H1 (cell line): Measurements from ENCODE around the gene ICA1. TPM values are rescaled to one million over a fixed set of nuclear protein-coding genes. Genes with fewer than 3 reads are reported as not detected.

Experiments used
- CTCF ChIA-PET: fragments of 300-600 bp; sonication (Branson Sonifier 250); formaldehyde crosslinking; loops from one replicate; lab custom pipeline; 2021; ENCODE audit not compliant: partially characterized antibody; lab: Charles Lee
- POLR2A ChIA-PET: fragments of 300-600 bp; sonication (Branson Sonifier 250); formaldehyde crosslinking; loops from one replicate; lab custom pipeline; 2021; ENCODE audit warnings: inconsistent platforms; ENCODE audit not compliant: partially characterized antibody; lab: Charles Lee
- DNase-seq, 2 experiments: peaks; one replicate each; pipeline versions ENCODE4 v3.0.0 to v3.0.0-alpha.2; 2010 to 2022; ENCODE audit warnings: low spot score in 2 of 2, low read depth in 1 of 2, mixed read lengths in 1 of 2
- FAIRE-seq: peaks from 2 replicates; lab custom pipeline; 2011; peaks lifted over from hg19 to GRCh38; lab: Jason Lieb, UNC
- H2AFZ ChIP-seq: 2 replicates; pipeline ENCODE4 v1.8.1; 2012; ENCODE audit warnings: low read length, inconsistent platforms
- H2AK5ac ChIP-seq: 2 replicates; pipeline ENCODE4 v1.6.1; 2013; ENCODE audit warnings: low read depth, low read length
- H2BK120ac ChIP-seq: replicated peaks from 2 replicates; pipeline ENCODE3; 2013; ENCODE audit warnings: low read depth, low read length, inconsistent platforms
- H2BK12ac ChIP-seq: 2 replicates; pipeline ENCODE4 v1.6.1; 2013; ENCODE audit warnings: low read depth, low read length
- H2BK15ac ChIP-seq: 2 replicates; pipeline ENCODE4 v1.6.1; 2013; ENCODE audit warnings: low read length
- H2BK20ac ChIP-seq: 2 replicates; pipeline ENCODE4 v1.6.1; 2013; ENCODE audit warnings: low read length
- H2BK5ac ChIP-seq: 2 replicates; pipeline ENCODE4 v1.6.1; 2013; ENCODE audit warnings: low read depth, low read length
- H3K14ac ChIP-seq: 2 replicates; pipeline ENCODE4 v1.6.1; 2013; ENCODE audit warnings: inconsistent platforms; ENCODE audit not compliant: insufficient read length
- H3K18ac ChIP-seq: 2 replicates; pipeline ENCODE4 v1.6.1; 2013; ENCODE audit warnings: low read length; ENCODE audit errors: extremely low read depth
- H3K23ac ChIP-seq: 2 replicates; pipeline ENCODE4 v1.6.1; 2013; ENCODE audit warnings: inconsistent platforms; ENCODE audit not compliant: insufficient read length
- H3K23me2 ChIP-seq: 2 replicates; pipeline ENCODE4 v1.6.1; 2013; ENCODE audit warnings: low read depth, low read length
- H3K27ac ChIP-seq: 2 replicates; pipeline ENCODE4 v1.6.1; 2011; ENCODE audit warnings: low read depth, low read length, inconsistent platforms
- H3K27me3 ChIP-seq, 4 experiments: replicated peaks in 1 of 4; 1 replicate in 1 of 4; 2 replicates in 3 of 4; pipeline versions ENCODE4 v1.6.1 to v1.8.1; 2011 to 2013; ENCODE audit warnings: low read length in 3 of 4, mild to moderate bottlenecking in 3 of 4, inconsistent platforms in 2 of 4, mixed read lengths in 2 of 4, moderate library complexity in 1 of 4; ENCODE audit not compliant: control insufficient read depth in 3 of 4, insufficient read depth in 3 of 4; ENCODE audit errors: extremely low read depth in 1 of 4
- H3K36me3 ChIP-seq, 4 experiments: 2 replicates each; pipeline versions ENCODE4 v1.6.1 to v1.8.1; 2011 to 2013; ENCODE audit warnings: mild to moderate bottlenecking in 4 of 4, low read length in 3 of 4, moderate library complexity in 2 of 4, control low read depth in 1 of 4, inconsistent platforms in 1 of 4; ENCODE audit not compliant: insufficient read depth in 4 of 4, control insufficient read depth in 2 of 4
- H3K4ac ChIP-seq: replicated peaks from 2 replicates; pipeline ENCODE3; 2013; ENCODE audit warnings: low read length, low read depth, mixed read lengths, inconsistent platforms; ENCODE audit not compliant: insufficient read length
- H3K4me1 ChIP-seq, 4 experiments: replicated peaks in 1 of 4; 1 replicate in 1 of 4; 2 replicates in 3 of 4; pipeline versions ENCODE4 v1.6.1 to v1.8.1; 2011 to 2013; ENCODE audit warnings: low read length in 3 of 4, inconsistent platforms in 2 of 4, mixed read lengths in 1 of 4; ENCODE audit not compliant: insufficient read depth in 4 of 4, control insufficient read depth in 3 of 4
- H3K4me2 ChIP-seq, 2 experiments: 2 replicates each; pipeline versions ENCODE4 v1.6.1 to v1.8.1; 2011 to 2013; ENCODE audit warnings: low read depth in 2 of 2, low read length in 2 of 2, control low read depth in 1 of 2, inconsistent platforms in 1 of 2, mild to moderate bottlenecking in 1 of 2; ENCODE audit not compliant: insufficient read depth in 1 of 2
- H3K4me3 ChIP-seq, 4 experiments: fragments of 200-600, 300-600 bp in 1 of 4; sonication (generic), shearing (Covaris generic), sonication (Bioruptor Twin) in 1 of 4; 2 replicates each; pipeline versions ENCODE4 v1.5.1 to v1.8.1; 2011 to 2016; ENCODE audit warnings: low read length in 4 of 4, low read depth in 3 of 4, control low read depth in 2 of 4, inconsistent platforms in 2 of 4, mild to moderate bottlenecking in 2 of 4, mixed read lengths in 1 of 4, moderate library complexity in 1 of 4; ENCODE audit not compliant: insufficient read depth in 2 of 4; ENCODE audit errors: extremely low read depth in 1 of 4
- H3K56ac ChIP-seq: replicated peaks from 2 replicates; pipeline ENCODE3; 2013; ENCODE audit warnings: low read depth, mild to moderate bottlenecking, mixed read lengths, low read length, inconsistent platforms; ENCODE audit not compliant: insufficient read length
- H3K79me1 ChIP-seq: 2 replicates; pipeline ENCODE4 v1.6.1; 2013; ENCODE audit warnings: low read depth, low read length, control low read depth
- H3K79me2 ChIP-seq, 2 experiments: 2 replicates each; pipeline versions ENCODE4 v1.6.1 to v1.8.1; 2012 to 2013; ENCODE audit warnings: low read length in 2 of 2, mild to moderate bottlenecking in 2 of 2, inconsistent platforms in 1 of 2; ENCODE audit not compliant: insufficient read depth in 2 of 2, control insufficient read depth in 1 of 2
- H3K9ac ChIP-seq, 4 experiments: replicated peaks in 1 of 4; 1 replicate in 1 of 4; 2 replicates in 3 of 4; pipeline versions ENCODE4 v1.6.1 to v1.8.1; 2011 to 2013; ENCODE audit warnings: low read depth in 3 of 4, low read length in 3 of 4, control low read depth in 2 of 4, mild to moderate bottlenecking in 2 of 4, moderate library complexity in 2 of 4, inconsistent platforms in 1 of 4; ENCODE audit errors: extremely low read depth in 1 of 4
- H3K9me3 ChIP-seq, 2 experiments: 2 replicates each; pipeline versions ENCODE4 v1.6.1 to v1.8.1; 2012 to 2013; ENCODE audit warnings: mild to moderate bottlenecking in 2 of 2, moderate library complexity in 2 of 2, control low read depth in 1 of 2, inconsistent platforms in 1 of 2, low read depth in 1 of 2, low read length in 1 of 2, mixed read lengths in 1 of 2; ENCODE audit not compliant: insufficient read depth in 2 of 2
- H4K20me1 ChIP-seq, 2 experiments: replicated peaks in 1 of 2; 2 replicates each; pipeline versions ENCODE3 to v1.8.1; 2011 to 2013; ENCODE audit warnings: inconsistent platforms in 2 of 2, low read length in 2 of 2, mild to moderate bottlenecking in 1 of 2; ENCODE audit not compliant: insufficient read depth in 2 of 2, control insufficient read depth in 1 of 2
- H4K5ac ChIP-seq: 2 replicates; pipeline ENCODE4 v1.6.1; 2013; ENCODE audit warnings: low read length, low read depth, mixed read lengths, inconsistent platforms; ENCODE audit not compliant: insufficient read length
- H4K8ac ChIP-seq: 2 replicates; pipeline ENCODE4 v1.8.0; 2013; ENCODE audit warnings: mild to moderate bottlenecking, moderate library complexity, low read length, inconsistent platforms; ENCODE audit not compliant: insufficient read depth; ENCODE audit errors: extremely low read depth
- H4K91ac ChIP-seq: replicated peaks from 2 replicates; pipeline ENCODE3; 2013; ENCODE audit warnings: low read length, mixed read lengths, inconsistent platforms; ENCODE audit not compliant: insufficient read length
- BACH1 ChIP-seq: IDR thresholded peaks from 2 replicates; pipeline ENCODE4 v1.6.1; 2012; ENCODE audit warnings: low read length, improper control_type of control experiment
- EZH2 ChIP-seq: fragments of 200-600 bp; sonication (generic); IDR thresholded peaks from 2 replicates; pipeline ENCODE4 v1.7.1; 2012; ENCODE audit warnings: low read depth, mild to moderate bottlenecking, moderate library complexity, low read length, inconsistent platforms; ENCODE audit not compliant: severe bottlenecking
- GABPA ChIP-seq: IDR thresholded peaks from 2 replicates; pipeline ENCODE4 v1.6.1; 2011; ENCODE audit warnings: mild to moderate bottlenecking, low read length, moderate library complexity, borderline replicate concordance; ENCODE audit not compliant: insufficient read depth
- JUN ChIP-seq: IDR thresholded peaks from 2 replicates; pipeline ENCODE4 v1.6.1; 2011; ENCODE audit warnings: low read depth, mild to moderate bottlenecking, improper control_type of control experiment, low read length
- KDM1A ChIP-seq: fragments of 200-600, 300-600 bp; sonication (generic); IDR thresholded peaks from 2 replicates; pipeline ENCODE4 v1.7.1; 2016; ENCODE audit warnings: mild to moderate bottlenecking, low read length, borderline replicate concordance
- RFX5 ChIP-seq: IDR thresholded peaks from 2 replicates; pipeline ENCODE4 v1.6.1; 2011; ENCODE audit warnings: low read depth, low read length, improper control_type of control experiment, borderline replicate concordance
- RXRA ChIP-seq: IDR thresholded peaks from 2 replicates; pipeline ENCODE4 v1.6.1; 2011; ENCODE audit warnings: low read depth, mild to moderate bottlenecking, low read length, moderate library complexity; ENCODE audit not compliant: insufficient read depth
- WGBS, 2 experiments: shearing (Covaris generic) in 1 of 2; methylation state at CpG; one replicate each; pipeline versions ENCODE4 v1.1.6 to v1.1.7; 2013 to 2015; ENCODE audit warnings: low lambda C conversion rate in 2 of 2, mixed read lengths in 2 of 2, inconsistent platforms in 1 of 2, low coverage in 1 of 2, missing lambda C conversion rate in 1 of 2; ENCODE audit not compliant: insufficient replicate concordance in 2 of 2, insufficient coverage in 1 of 2, insufficient read length in 1 of 2; ENCODE audit errors: extremely low coverage in 1 of 2, missing lambda C conversion rate in 1 of 2; 5-methylcytosine and 5-hydroxymethylcytosine counted together
- polyA plus RNA-seq, 7 experiments: library from polyadenylated mRNA; depleted of rRNA in 3 of 7; stranded (reverse) in 5 of 7; unstranded in 2 of 7; fragments of >200 nt in 5 of 7; fragments of 200-250 nt in 2 of 7; gene quantifications; 1 replicate in 5 of 7; 2 replicates in 1 of 7; 4 replicates in 1 of 7; pipeline versions ENCODE4 v1.2.1 to v1.2.3, GENCODE V29; 2011 to 2013; ENCODE audit warnings: missing spikeins in 2 of 7, mixed read lengths in 2 of 7
- total RNA-seq: library from RNA; stranded (reverse); fragmentation: NEBNext Ultra II Directional; extraction: Animal tissue kit (Norgen Biotek cat#: 25700); gene quantifications from 2 replicates; pipeline ENCODE4 v1.2.1, GENCODE V29; 2021

Gene ICA1
- total and polyA plus RNA-seq, 2 of the 8 experiments (the other 6 are each of a cell fraction or from before 2014, with no cell fraction given) = 14.9 to 37.1 TPM

DNA sequence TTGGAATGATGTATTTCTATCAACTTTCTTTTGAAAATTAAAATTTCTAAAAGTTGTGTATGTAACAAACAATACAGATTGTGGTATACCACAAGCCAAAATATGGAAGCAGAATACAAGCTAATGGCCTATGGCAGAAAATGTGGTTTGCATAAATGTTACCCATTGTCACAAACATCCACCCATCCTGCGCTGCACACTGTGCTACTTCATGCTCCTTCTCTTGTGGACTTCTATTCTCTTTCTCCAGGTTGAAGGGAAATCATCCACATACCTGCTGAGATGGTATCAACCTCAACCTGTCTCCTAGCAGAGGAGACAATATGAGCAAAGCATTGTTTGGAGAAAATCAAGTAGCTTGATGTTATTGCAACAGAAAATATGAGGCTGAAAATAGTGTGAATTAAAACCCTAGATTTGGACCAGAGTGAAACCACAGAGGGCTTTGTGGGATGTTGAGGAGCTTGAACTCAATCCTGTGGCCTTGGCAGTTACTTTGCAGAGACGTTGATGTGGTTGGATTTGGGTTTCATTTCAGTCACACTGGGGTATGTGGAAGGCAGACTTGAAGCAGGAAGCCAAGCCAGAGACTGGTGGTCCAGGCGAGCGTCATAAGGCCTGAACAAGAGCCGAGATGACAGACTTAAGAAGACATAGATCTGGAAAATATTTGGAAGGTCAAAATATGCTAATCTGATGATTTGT, 63.8 kb downstream of the ICA1 start:
- no peak overlapping the region for H2BK5ac ChIP-seq
- no peaks in the 10 kb centered on the region for H3K23me2 ChIP-seq
- H2BK20ac ChIP-seq = no peak overlapping the region
- no peaks in the 10 kb centered on the region for H3K9me3 ChIP-seq
- no peak overlapping the region for H3K4me2 ChIP-seq
- H3K4me1 ChIP-seq = no peaks in the 10 kb centered on the region
- H3K14ac ChIP-seq = no peak overlapping the region
- H3K4ac ChIP-seq = no peak overlapping the region
- FAIRE-seq (no peak), DNase-seq (no peak)
- H3K27ac ChIP-seq = no peak overlapping the region
- no peaks in the 10 kb centered on the region for H3K36me3 ChIP-seq
- H2BK120ac ChIP-seq = no peak overlapping the region
- H3K56ac ChIP-seq = no peak overlapping the region
- H4K91ac ChIP-seq = no peak overlapping the region
- no peaks in the 10 kb centered on the region for H3K79me1 ChIP-seq
- H4K8ac ChIP-seq = no peak overlapping the region
- H4K20me1 ChIP-seq = no peaks in the 10 kb centered on the region
- no peak overlapping the region for H3K18ac ChIP-seq
- no peak overlapping the region for H2BK15ac ChIP-seq
- H3K27me3 ChIP-seq = no peaks in the 10 kb centered on the region
- no peak overlapping the region for H3K23ac ChIP-seq
- no peak overlapping the region for H4K5ac ChIP-seq
- TF ChIP-seq RFX5 = no peak
- TF ChIP-seq RXRA = no peak
- TF ChIP-seq EZH2 = no peak
- no peak for TF ChIP-seq KDM1A
- no peak for TF ChIP-seq GABPA
- TF ChIP-seq JUN = no peak
- no peak for TF ChIP-seq BACH1
- CTCF ChIA-PET = interaction anchor here (0.6 to 1.0 kb wide), 2 partner anchors 9 to 599 kb away, joined by 3 read pairs; no protein-coding TSS in a partner anchor
- no peak overlapping the region for H3K4me3 ChIP-seq
- H2BK12ac ChIP-seq = no peak overlapping the region
- H3K79me2 ChIP-seq = no peaks in the 10 kb centered on the region
- H2AFZ ChIP-seq = no peak overlapping the region
- POLR2A ChIA-PET = no interaction called here
- WGBS, 2 experiments = 85% methylated on average over 5 of the region's 5 CpGs; no CpG with 5 or more reads in 1 of the 2 experiments
- H3K9ac ChIP-seq = no peak overlapping the region
- H2AK5ac ChIP-seq = no peak overlapping the region
